Measurements from ENCODE around the gene LRRC10B. TPM values are rescaled to one million over a fixed set of nuclear protein-coding genes. Genes with fewer than 3 reads are reported as not detected.

The LRRC10B gene
- total and polyA plus RNA-seq, 7 experiments from 2014 or later: not detected

DNA sequence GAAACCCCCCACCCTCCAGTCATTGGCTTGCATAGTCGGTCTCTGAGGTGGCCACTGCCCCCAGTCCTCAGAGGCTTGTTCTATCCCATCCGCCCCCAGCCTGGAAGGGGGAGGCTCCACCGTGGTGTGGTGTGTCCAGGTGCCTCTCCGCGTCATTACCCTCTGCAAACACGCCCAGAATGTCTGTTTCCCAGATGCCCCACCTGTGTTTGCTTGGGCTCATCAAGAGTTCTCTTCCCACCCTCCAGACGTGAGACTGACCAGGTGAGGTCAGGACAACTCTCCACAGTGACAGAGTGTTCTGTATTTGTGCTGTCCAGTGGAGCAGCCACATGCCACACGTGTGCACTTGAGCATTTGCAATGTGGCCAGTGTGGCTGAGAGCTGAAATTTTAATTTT lies 24.9 kb downstream of the LRRC10B start:
- no peak overlapping the region for H3K4me3 ChIP-seq (ENCODE audit: low read length)
- no peaks in the 10 kb centered on the region for H3K27me3 ChIP-seq (ENCODE audit: control insufficient read depth in 2 of 2, insufficient read depth in 2 of 2, low read length in 2 of 2)
- no peaks in the 10 kb centered on the region for H3K4me1 ChIP-seq (ENCODE audit: control insufficient read depth in 2 of 2, insufficient read depth in 2 of 2, low read length in 2 of 2)
- DNase-seq (no peak), ATAC-seq (no peak)
- Mint-ChIP-seq H3K27me3 (peaks cover 0 to 17% (median 10%) of the 10 kb centered on the region in 5 donors), H3K4me1 (no peaks in the 10 kb centered on the region), H3K4me3 (no peak overlapping the region), H3K27ac (no peak overlapping the region), H3K36me3 (no peaks in the 10 kb centered on the region), H3K9me3 (peaks cover 0 to 2% (median 0%) of the 10 kb centered on the region in 11 donors)
- no peaks in the 10 kb centered on the region for H3K36me3 ChIP-seq (ENCODE audit: control insufficient read depth in 2 of 3, insufficient read depth in 3 of 3, low read length in 3 of 3)
- no peaks in the 10 kb centered on the region for H3K9me3 ChIP-seq (ENCODE audit: control insufficient read depth in 2 of 3, low read length in 3 of 3)
- CTCF ChIA-PET: no interaction called here
- no peak overlapping the region for H3K27ac ChIP-seq (ENCODE audit: low read depth, low read length)
- POLR2A ChIA-PET: no interaction called here
- intact Hi-C loops (cut with micrococcal nuclease): no loop called here

DNA sequence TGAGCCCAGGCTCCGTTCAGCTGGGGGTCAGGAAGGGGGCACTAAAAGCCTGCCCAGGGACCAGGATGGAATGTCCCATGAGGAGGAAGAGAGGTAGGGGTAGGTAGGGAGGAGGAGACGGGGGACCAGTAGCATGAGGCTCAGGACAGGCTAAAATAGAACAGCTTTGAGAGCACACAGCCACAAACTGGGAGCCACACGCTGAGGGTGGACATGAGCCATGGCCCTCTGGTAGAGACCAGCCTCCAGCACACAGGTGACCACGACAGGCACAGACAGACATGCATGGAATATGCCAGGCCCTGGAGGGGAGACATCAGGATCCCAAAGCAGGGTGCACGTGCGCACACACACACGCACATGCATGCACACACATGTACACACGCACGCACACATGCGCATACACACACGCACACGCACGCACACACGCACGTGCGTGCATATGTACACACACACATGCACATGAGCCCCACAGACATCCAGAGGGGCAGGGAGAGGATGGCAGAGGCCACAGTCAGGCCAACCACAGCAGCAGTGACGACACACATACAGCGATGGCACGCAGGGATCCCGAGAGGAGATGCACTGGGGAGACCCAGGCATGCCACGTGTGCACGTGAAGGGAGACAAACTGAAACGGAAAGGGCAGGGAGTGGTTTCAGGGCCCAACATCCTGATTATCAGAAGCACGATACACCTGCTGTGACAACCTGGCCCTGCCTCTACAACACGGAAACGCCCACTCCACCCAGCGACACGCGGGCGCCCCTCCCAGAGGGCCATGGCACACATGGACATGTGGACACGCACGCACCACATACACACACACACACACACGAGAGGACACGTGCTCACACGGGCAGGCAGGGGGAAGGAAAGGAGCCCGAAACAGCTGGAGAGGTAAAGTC lies 25.7 kb downstream of the LRRC10B start:
- CTCF ChIA-PET: no interaction called here
- H3K9me3 ChIP-seq (ENCODE audit: control insufficient read depth in 2 of 3, low read length in 3 of 3): no peaks in the 10 kb centered on the region
- H3K27ac ChIP-seq (ENCODE audit: low read depth, low read length): no peak overlapping the region
- peaks cover 0 to 3% (median 0%) of the 10 kb centered on the region in 7 donors for H3K4me1 Mint-ChIP-seq
- ATAC-seq: no peak
- no peaks in the 10 kb centered on the region for H3K36me3 Mint-ChIP-seq
- DNase-seq: no peak
- no peaks in the 10 kb centered on the region for H3K36me3 ChIP-seq (ENCODE audit: control insufficient read depth in 2 of 3, insufficient read depth in 3 of 3, low read length in 3 of 3)
- intact Hi-C loops (cut with micrococcal nuclease): no loop called here
- H3K4me1 ChIP-seq (ENCODE audit: control insufficient read depth in 2 of 2, insufficient read depth in 2 of 2, low read length in 2 of 2): no peaks in the 10 kb centered on the region
- H3K4me3 ChIP-seq (ENCODE audit: low read length): no peak overlapping the region
- POLR2A ChIA-PET: no interaction called here
- peaks cover 0 to 2% (median 0%) of the 10 kb centered on the region in 11 donors for H3K9me3 Mint-ChIP-seq
- H3K4me3 Mint-ChIP-seq: no peak overlapping the region
- peaks cover 0 to 22% (median 10%) of the 10 kb centered on the region in 5 donors for H3K27me3 Mint-ChIP-seq
- no peaks in the 10 kb centered on the region for H3K27me3 ChIP-seq (ENCODE audit: control insufficient read depth in 2 of 2, insufficient read depth in 2 of 2, low read length in 2 of 2)
- H3K27ac Mint-ChIP-seq: no peak overlapping the region

DNA sequence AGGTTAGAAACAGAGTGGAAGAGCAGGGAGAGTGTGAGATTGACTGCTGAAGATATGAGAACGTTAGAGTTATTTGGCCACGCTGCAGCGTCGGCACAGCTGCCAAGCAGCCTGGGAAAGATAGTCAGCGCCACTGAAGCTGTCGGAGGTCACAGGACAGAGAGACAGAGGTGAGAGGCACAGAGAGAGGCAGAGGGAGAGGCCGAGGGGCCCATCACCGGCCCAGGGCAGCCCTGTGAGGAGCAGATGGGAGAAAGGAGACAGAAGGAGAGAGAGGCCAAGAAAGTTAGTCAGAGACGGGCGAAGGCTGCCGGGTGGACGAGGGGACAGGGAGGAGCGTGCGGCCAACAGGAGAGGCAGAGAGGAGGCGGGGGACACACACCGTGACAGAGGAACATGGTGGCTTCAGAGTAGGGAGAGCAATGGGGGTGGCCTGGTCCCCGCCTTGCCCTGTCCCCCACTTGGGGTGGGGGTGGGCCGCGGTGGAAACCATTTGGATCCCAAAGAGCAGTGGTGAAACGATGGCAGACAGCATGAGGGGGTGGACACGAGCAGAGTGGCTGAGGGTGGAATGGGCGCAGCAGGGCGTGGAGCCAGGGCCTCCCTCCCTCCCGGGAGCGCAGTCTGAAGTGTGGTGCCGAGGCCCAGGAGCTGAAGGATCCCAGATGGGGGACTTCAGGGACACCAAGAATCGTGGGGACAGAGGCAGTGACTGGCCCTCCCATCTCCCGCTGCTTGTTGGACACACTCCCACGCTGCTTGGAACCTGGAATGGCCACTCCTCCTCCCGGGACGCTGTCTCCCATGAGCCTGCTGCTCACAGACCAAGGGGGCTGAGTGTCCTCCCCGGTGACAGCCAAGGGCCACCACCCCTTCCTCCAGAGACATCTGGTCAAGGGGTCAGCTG lies 26.6 kb downstream of the LRRC10B start:
- no peaks in the 10 kb centered on the region for H3K4me1 ChIP-seq (ENCODE audit: control insufficient read depth in 2 of 2, insufficient read depth in 2 of 2, low read length in 2 of 2)
- no peaks in the 10 kb centered on the region for H3K27me3 ChIP-seq (ENCODE audit: control insufficient read depth in 2 of 2, insufficient read depth in 2 of 2, low read length in 2 of 2)
- no peak overlapping the region for H3K27ac ChIP-seq (ENCODE audit: low read depth, low read length)
- no peaks in the 10 kb centered on the region for H3K36me3 Mint-ChIP-seq
- H3K36me3 ChIP-seq (ENCODE audit: control insufficient read depth in 2 of 3, insufficient read depth in 3 of 3, low read length in 3 of 3): no peaks in the 10 kb centered on the region
- intact Hi-C loops (cut with micrococcal nuclease): no loop called here
- H3K9me3 Mint-ChIP-seq: peaks cover 0 to 2% (median 0%) of the 10 kb centered on the region in 11 donors
- DNase-seq: no peak
- H3K27me3 Mint-ChIP-seq: peaks cover 0 to 22% (median 10%) of the 10 kb centered on the region in 5 donors
- ChIA-PET POLR2A (no interaction called here), CTCF (no interaction called here)
- H3K4me3 ChIP-seq (ENCODE audit: low read length): no peak overlapping the region
- H3K9me3 ChIP-seq (ENCODE audit: control insufficient read depth in 2 of 3, low read length in 3 of 3): no peaks in the 10 kb centered on the region
- H3K27ac Mint-ChIP-seq: peak overlapping the region in 1 of 9 donors; percentile 15
- H3K4me1 Mint-ChIP-seq: peaks cover 0 to 3% (median 0%) of the 10 kb centered on the region in 7 donors
- ATAC-seq: no peak
- H3K4me3 Mint-ChIP-seq: no peak overlapping the region

DNA sequence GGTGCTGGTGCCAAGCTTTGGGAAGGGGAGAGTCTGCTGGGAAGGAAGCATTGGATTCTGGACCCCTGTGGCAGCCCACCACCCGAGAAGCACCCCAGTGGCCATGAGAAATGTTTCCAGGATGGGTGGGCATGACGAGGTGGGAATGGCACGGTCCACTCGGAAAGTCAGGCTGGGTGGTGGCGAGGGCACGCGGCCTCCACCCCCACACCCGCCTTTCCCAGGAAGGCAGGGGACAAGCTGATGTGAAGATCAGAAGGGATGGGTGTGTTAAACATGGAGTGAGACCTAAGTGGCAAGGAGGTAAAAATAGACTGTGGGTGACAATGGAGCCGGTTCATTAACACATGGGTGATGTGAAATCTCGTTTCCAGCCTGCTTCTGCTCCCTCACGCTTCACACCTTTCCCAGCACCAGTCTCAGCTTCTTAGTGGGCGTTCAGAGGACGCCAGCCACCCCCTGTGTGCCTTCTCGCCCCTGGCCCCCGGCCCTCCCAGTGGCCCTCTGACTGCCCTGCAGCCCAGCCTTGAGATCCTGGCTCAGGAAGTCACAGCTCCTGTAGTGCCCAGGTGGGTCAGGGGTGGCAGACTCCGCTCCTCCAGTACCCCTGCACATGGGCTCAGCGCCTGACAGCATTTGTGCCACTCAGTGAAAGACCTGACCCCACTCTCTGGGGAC lies 27.6 kb downstream of the LRRC10B start:
- no peak for DNase-seq
- Histone ChIP-seq H3K36me3 (ENCODE audit: control insufficient read depth in 2 of 3, insufficient read depth in 3 of 3, low read length in 3 of 3) (no peaks in the 10 kb centered on the region), H3K27me3 (ENCODE audit: control insufficient read depth in 2 of 2, insufficient read depth in 2 of 2, low read length in 2 of 2) (no peaks in the 10 kb centered on the region), H3K27ac (ENCODE audit: low read depth, low read length) (no peak overlapping the region), H3K9me3 (ENCODE audit: control insufficient read depth in 2 of 3, low read length in 3 of 3) (no peaks in the 10 kb centered on the region), H3K4me3 (ENCODE audit: low read length) (no peak overlapping the region), H3K4me1 (ENCODE audit: control insufficient read depth in 2 of 2, insufficient read depth in 2 of 2, low read length in 2 of 2) (no peaks in the 10 kb centered on the region)
- peaks cover 0 to 23% (median 10%) of the 10 kb centered on the region in 5 donors for H3K27me3 Mint-ChIP-seq
- peaks cover 0 to 2% (median 0%) of the 10 kb centered on the region in 11 donors for H3K9me3 Mint-ChIP-seq
- H3K4me3 Mint-ChIP-seq: no peak overlapping the region
- POLR2A ChIA-PET: no interaction called here
- CTCF ChIA-PET: no interaction called here
- intact Hi-C loops (cut with micrococcal nuclease): no loop called here
- H3K4me1 Mint-ChIP-seq: peaks cover 0 to 3% (median 0%) of the 10 kb centered on the region in 7 donors
- ATAC-seq: no peak
- H3K27ac Mint-ChIP-seq: no peak overlapping the region
- no peaks in the 10 kb centered on the region for H3K36me3 Mint-ChIP-seq

DNA sequence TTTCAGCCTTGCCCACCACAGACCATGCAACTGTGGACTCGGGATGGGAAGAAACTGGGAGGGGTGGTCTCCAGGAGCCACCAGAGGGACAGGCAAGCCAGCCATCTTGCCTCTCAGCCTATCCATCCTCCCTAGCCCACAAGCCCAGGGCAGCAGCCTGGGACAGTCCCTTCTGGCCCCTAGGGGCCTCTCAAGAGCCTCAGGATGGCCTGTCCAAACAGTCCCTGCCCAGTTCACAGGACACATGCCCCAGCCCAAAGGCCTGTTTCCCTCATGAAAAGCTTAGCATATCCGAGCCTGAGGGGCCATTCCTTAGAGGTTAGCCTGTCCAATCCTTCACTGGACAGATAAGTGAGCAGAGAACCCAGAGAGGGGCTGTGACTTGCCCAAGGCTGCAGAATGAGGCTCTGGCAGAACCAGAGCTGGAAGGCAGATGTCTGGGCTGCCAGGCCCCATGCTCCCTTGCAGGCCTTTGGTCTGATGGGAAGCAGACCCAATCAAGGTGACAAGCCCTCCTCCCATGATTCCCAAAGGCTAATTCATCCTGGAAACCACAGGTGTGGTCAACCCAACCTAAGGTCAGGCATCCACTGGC lies 28.2 kb downstream of the LRRC10B start:
- Mint-ChIP-seq H3K27me3 (peaks cover 5 to 28% (median 13%) of the 10 kb centered on the region in 5 donors), H3K27ac (no peak overlapping the region), H3K36me3 (no peaks in the 10 kb centered on the region), H3K4me1 (peaks cover 0 to 6% (median 0%) of the 10 kb centered on the region in 7 donors), H3K4me3 (no peak overlapping the region), H3K9me3 (peaks cover 0 to 2% (median 0%) of the 10 kb centered on the region in 11 donors)
- POLR2A ChIA-PET: no interaction called here
- H3K4me1 ChIP-seq (ENCODE audit: control insufficient read depth in 2 of 2, insufficient read depth in 2 of 2, low read length in 2 of 2): no peaks in the 10 kb centered on the region
- CTCF ChIA-PET: no interaction called here
- no peaks in the 10 kb centered on the region for H3K36me3 ChIP-seq (ENCODE audit: control insufficient read depth in 2 of 3, insufficient read depth in 3 of 3, low read length in 3 of 3)
- no peak overlapping the region for H3K27ac ChIP-seq (ENCODE audit: low read depth, low read length)
- H3K4me3 ChIP-seq (ENCODE audit: low read length): no peak overlapping the region
- ATAC-seq: no peak
- no peaks in the 10 kb centered on the region for H3K9me3 ChIP-seq (ENCODE audit: control insufficient read depth in 2 of 3, low read length in 3 of 3)
- intact Hi-C loops (cut with micrococcal nuclease): no loop called here
- no peaks in the 10 kb centered on the region for H3K27me3 ChIP-seq (ENCODE audit: control insufficient read depth in 2 of 2, insufficient read depth in 2 of 2, low read length in 2 of 2)
- no peak for DNase-seq

DNA sequence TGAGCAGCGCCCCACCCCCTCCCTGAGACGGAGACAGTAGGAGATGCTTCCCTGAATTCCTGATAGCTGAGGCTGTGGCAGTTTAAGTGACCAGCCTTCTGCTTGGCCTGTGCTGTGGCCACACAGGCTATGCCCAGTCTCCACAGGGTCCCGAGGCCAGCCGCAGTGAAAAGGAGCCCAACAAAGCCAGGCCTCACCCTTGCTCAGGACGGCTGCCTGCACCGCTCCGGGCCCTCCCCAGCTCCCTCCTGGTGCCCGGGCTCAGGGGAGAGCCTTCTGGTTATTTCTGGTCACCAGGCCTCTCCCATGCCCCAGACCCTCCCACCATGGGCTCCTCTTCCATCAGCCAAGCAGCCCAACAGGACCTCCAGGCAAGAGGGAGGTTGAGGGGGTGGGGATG lies 28.8 kb downstream of the LRRC10B start:
- no peak overlapping the region for H3K4me3 Mint-ChIP-seq
- peaks cover 0 to 2% (median 0%) of the 10 kb centered on the region in 11 donors for H3K9me3 Mint-ChIP-seq
- ChIA-PET CTCF (no interaction called here), POLR2A (no interaction called here)
- DNase-seq (no peak), ATAC-seq (no peak)
- no peaks in the 10 kb centered on the region for H3K36me3 ChIP-seq (ENCODE audit: control insufficient read depth in 2 of 3, insufficient read depth in 3 of 3, low read length in 3 of 3)
- H3K27me3 Mint-ChIP-seq: peaks cover 5 to 30% (median 13%) of the 10 kb centered on the region in 5 donors
- no peak overlapping the region for H3K27ac ChIP-seq (ENCODE audit: low read depth, low read length)
- H3K9me3 ChIP-seq (ENCODE audit: control insufficient read depth in 2 of 3, low read length in 3 of 3): no peaks in the 10 kb centered on the region
- no peaks in the 10 kb centered on the region for H3K27me3 ChIP-seq (ENCODE audit: control insufficient read depth in 2 of 2, insufficient read depth in 2 of 2, low read length in 2 of 2)
- H3K4me1 Mint-ChIP-seq: peaks cover 0 to 7% (median 0%) of the 10 kb centered on the region in 7 donors
- H3K36me3 Mint-ChIP-seq: no peaks in the 10 kb centered on the region
- no peak overlapping the region for H3K27ac Mint-ChIP-seq
- H3K4me3 ChIP-seq (ENCODE audit: low read length): no peak overlapping the region
- intact Hi-C loops (cut with micrococcal nuclease): no loop called here
- no peaks in the 10 kb centered on the region for H3K4me1 ChIP-seq (ENCODE audit: control insufficient read depth in 2 of 2, insufficient read depth in 2 of 2, low read length in 2 of 2)
